Adipocyte (in vitro differentiated cells): ENCODE measurements around the gene SAE1.

Source experiments
- DNase-seq: peaks from one replicate; pipeline ENCODE4 v3.0.0-alpha.2; 2015; ENCODE audit warnings: low read depth
- H3K27me3 ChIP-seq: replicated peaks from 2 replicates; pipeline ENCODE4 v1.7.0; 2013; ENCODE audit warnings: mild to moderate bottlenecking, low read length, moderate library complexity; ENCODE audit not compliant: control insufficient read depth, insufficient read depth
- H3K36me3 ChIP-seq: 2 replicates; pipeline ENCODE4 v1.7.0; 2013; ENCODE audit warnings: low read length, mild to moderate bottlenecking, moderate library complexity; ENCODE audit not compliant: control insufficient read depth, insufficient read depth, severe bottlenecking
- H3K4me1 ChIP-seq: 2 replicates; pipeline ENCODE4 v1.7.0; 2013; ENCODE audit warnings: mild to moderate bottlenecking, low read length, moderate library complexity; ENCODE audit not compliant: control insufficient read depth, insufficient read depth
- H3K4me3 ChIP-seq: 2 replicates; pipeline ENCODE4 v1.7.0; 2013; ENCODE audit warnings: mild to moderate bottlenecking, low read length, moderate library complexity
- H3K9ac ChIP-seq: 2 replicates; pipeline ENCODE4 v1.7.0; 2013; ENCODE audit warnings: mild to moderate bottlenecking, low read length, moderate library complexity
- H3K9me3 ChIP-seq: 2 replicates; pipeline ENCODE4 v1.7.0; 2013; ENCODE audit warnings: mild to moderate bottlenecking, low read length, moderate library complexity; ENCODE audit not compliant: control insufficient read depth

SAE1 gene

DNA sequence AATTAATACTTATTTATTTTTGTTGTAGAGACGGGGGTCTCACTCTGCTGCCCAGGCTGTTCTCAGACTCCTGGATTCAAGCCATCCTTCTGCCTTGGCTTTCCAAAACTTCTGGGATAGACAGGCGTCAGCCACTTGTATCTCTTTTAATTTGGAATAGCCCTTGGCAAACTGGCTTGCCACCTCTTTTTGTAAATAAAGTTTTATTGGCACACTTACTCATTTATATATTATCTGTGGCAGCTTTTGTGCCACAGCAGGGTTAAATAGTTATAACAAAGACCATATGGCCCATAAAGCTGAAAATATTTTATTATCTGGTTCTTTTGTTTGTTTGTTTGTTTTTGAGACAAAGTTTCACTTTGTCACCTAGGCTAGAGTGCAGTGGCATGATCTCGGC lies 69.9 kb downstream of the SAE1 start:
- Histone ChIP-seq H3K9ac (no peak overlapping the region), H3K4me1 (no peaks in the 10 kb centered on the region), H3K9me3 (no peaks in the 10 kb centered on the region), H3K4me3 (no peak overlapping the region), H3K27me3 (no peaks in the 10 kb centered on the region), H3K36me3 (peaks cover 49% of the 10 kb centered on the region)
- DNase-seq, result no peak

DNA sequence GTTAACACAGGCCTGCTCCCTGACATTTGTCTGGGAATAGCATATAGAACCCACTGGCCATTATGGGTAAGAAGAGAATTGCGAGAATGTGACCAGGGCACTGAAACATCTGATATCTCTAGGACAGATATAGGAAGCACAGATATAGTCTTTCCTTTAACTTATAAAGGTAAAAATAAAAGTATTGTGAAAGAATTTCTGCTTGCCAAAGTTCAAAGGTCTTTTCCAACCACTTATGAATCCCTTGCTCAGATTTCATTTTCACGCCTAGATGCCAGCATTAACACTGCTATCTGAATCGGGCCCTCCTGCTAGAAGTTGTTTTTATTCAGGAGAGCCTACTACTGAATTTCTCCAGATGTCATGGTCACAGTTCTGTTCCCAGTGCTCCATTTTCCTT lies 72.6 kb downstream of the SAE1 start:
- Histone ChIP-seq H3K9me3 (no peaks in the 10 kb centered on the region), H3K9ac (no peak overlapping the region), H3K36me3 (peaks cover 49% of the 10 kb centered on the region), H3K4me3 (no peak overlapping the region), H3K27me3 (no peaks in the 10 kb centered on the region), H3K4me1 (no peaks in the 10 kb centered on the region)
- no peak for DNase-seq

DNA sequence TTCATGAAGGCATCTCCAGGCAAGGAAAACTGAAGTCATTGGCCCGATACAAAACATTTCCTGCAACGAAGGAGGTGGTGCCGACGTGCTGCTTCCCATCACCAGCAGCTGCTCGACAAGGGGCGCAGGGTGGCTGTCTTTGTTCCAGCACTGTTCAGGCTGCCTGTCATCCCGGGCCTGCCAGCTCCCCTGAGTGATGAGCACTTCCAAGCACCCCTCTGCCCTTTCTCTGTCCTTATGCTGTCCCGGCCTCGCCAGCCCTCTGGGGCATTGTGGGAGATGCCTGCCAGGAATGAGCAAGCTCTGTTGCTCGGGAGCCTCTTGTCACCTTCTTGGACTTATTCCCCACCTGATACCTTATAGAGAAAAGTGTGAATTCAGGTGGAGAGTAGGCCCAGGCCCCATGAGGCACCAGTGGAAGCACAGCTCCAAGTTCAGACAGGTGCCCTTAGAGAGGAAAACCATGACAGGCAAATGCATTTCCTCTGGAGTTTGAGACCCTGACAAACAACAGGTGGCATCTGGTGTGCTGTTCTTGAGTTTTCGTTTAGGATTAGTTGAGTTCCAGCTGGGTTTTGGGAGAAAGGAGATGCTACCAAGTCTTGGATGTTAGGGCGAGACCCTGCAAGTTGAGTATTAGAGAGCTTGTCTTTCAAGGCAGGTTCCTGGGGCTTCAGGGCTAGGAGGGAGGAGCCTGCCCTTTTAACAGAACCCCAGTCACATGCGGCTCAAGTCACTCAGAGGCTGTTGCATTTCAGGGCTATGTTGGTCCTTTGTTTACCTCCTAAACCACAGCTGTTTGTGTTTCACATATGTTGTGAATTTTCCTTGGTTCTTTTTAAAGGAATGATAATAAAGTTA lies 78.9 kb downstream of the SAE1 start:
- no peak overlapping the region for H3K4me3 ChIP-seq
- no peaks in the 10 kb centered on the region for H3K9me3 ChIP-seq
- peak; percentile 43 for DNase-seq
- H3K27me3 ChIP-seq, result no peaks in the 10 kb centered on the region
- peaks cover 45% of the 10 kb centered on the region for H3K36me3 ChIP-seq
- peaks cover 3% of the 10 kb centered on the region for H3K4me1 ChIP-seq
- H3K9ac ChIP-seq, result no peak overlapping the region

DNA sequence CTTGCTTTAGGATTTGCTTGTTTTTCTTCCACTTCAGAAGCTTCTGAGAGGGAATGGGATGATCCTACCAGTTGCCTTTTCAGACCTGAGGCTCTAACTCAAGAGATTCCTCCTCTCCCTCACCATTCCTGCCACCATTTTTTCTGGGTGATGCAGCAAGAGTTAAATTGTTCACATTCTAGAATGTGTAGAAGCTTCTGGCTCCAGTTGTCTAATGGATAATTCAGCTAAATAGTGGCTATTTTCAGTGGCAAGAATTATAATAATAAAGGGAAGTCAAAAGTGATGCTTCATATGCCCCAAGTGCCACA lies 79.5 kb downstream of the SAE1 start:
- no peak overlapping the region for H3K4me3 ChIP-seq
- no peak overlapping the region for H3K9ac ChIP-seq
- H3K27me3 ChIP-seq, result no peaks in the 10 kb centered on the region
- peaks cover 39% of the 10 kb centered on the region for H3K36me3 ChIP-seq
- H3K9me3 ChIP-seq, result no peaks in the 10 kb centered on the region
- peaks cover 3% of the 10 kb centered on the region for H3K4me1 ChIP-seq
- no peak for DNase-seq

DNA sequence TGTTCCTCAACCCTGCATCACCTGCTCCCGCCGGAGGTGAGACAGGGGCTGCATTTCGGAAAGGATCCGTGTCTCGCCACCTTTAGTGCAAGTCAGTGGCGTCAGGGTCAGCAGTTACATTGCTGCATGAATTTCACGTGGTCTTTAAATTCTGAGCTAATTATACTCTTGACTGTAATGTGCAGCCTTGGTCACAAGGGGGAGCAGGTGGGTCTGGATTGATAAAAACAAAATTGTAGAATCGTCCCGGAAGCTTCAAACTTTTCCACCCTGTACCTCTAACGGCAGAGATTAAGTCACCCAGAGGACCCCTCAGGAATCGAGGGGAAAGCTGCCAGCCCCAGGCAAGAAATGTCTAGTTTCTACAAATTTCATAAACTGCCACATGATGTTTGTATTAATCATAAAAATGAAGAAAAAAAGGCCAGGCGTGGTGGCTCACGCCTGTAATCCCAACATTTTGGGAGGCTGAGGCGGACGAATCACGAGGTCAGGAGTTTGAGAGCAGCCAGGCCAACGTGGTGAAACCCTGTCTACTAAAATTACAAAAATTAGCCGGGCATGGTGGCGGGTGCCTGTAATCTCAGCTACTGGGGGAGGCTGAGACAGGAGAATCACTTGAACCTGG lies 80.2 kb downstream of the SAE1 start:
- H3K36me3 ChIP-seq, result peaks cover 33% of the 10 kb centered on the region
- peaks cover 3% of the 10 kb centered on the region for H3K4me1 ChIP-seq
- no peaks in the 10 kb centered on the region for H3K27me3 ChIP-seq
- peak overlapping the region; percentile 67 for H3K9ac ChIP-seq
- no peak overlapping the region for H3K4me3 ChIP-seq
- peak; percentile 95 for DNase-seq
- H3K9me3 ChIP-seq, result no peaks in the 10 kb centered on the region

DNA sequence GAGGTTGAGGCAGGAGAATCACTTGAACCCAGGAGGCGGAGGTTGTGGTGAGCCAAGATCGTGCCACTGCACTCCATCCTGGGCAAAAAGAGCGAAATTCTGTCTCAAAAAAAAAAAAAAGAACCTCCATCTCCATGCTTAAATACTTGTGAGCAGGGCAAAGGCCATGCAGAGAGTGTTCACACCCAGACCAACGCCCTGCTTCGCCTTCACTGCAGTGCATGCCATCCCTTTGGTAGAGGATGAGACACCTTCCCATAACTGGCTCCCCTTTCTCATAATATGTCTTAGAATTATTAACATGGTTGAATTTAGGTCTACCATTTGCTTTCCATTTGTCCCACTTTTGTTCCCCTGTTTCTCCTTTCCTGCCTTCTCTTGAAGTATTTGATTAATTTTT lies 84.9 kb downstream of the SAE1 start:
- Histone ChIP-seq H3K36me3 (peaks cover 12% of the 10 kb centered on the region), H3K4me3 (no peak overlapping the region), H3K4me1 (peaks cover 3% of the 10 kb centered on the region), H3K9ac (no peak overlapping the region), H3K9me3 (no peaks in the 10 kb centered on the region), H3K27me3 (no peaks in the 10 kb centered on the region)
- no peak for DNase-seq

DNA sequence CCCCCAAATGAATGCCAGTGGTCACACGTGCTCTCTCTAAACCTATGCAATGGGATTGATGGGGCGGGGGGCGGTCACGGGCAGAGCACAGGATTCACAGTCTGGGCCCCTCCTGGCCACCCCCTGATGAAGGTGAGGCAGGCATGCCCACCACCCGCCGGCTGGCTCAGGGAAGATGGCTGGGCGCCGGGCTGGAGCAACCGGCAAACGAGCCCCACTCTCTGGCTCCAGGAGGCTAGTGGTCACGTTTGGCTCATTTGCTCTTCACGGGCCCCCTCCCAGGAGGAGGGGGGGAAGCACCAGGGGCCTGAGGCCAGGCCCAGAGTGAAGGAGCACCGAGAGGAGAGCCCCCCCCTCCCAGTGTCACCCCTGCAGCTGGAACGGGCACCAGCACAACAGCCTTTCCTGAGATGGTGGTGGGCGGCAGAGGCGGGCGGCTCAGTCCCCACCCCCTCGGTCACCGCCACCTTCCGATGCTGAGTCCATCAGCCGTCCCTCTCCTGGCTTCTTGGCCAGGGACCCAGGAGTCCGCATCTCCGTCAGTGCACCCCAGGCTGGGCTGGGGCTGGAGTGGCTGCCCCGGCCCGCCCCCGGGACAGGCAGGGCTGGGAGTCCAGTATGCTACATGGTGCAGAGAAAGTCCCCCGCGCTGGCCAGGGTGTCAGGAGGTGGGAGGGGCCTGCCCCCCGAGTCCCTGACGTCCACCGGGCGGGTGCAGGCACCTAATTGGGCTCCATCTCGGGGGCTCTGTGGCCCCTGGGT lies 90.6 kb downstream of the SAE1 start:
- no peak overlapping the region for H3K4me3 ChIP-seq
- DNase-seq, result no peak
- H3K27me3 ChIP-seq, result no peaks in the 10 kb centered on the region
- no peaks in the 10 kb centered on the region for H3K9me3 ChIP-seq
- peaks cover 4% of the 10 kb centered on the region for H3K4me1 ChIP-seq
- peaks cover 24% of the 10 kb centered on the region for H3K36me3 ChIP-seq
- no peak overlapping the region for H3K9ac ChIP-seq

DNA sequence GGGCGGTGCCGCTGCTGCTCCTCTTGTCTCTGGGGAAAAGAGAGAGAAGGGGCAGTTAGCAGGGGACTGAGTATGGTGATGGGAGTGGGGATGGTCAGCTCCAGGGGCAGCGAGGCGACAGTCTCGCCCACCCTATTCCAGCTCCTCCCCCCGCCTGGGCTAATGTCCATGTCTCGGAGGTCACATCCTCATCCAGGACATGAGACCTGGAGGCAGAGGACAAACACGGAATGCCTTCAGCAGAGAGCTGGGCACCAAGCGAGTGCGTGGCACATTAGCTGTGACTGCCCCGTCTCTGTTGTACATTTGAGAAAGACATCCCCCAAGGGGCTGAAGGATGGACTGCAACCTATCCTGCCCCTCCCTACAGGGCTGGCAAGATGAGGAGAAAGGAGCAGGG lies 91.3 kb downstream of the SAE1 start:
- Histone ChIP-seq H3K4me3 (no peak overlapping the region), H3K9ac (no peak overlapping the region), H3K27me3 (no peaks in the 10 kb centered on the region), H3K4me1 (peaks cover 10% of the 10 kb centered on the region), H3K9me3 (no peaks in the 10 kb centered on the region), H3K36me3 (peaks cover 24% of the 10 kb centered on the region)
- no peak for DNase-seq

DNA sequence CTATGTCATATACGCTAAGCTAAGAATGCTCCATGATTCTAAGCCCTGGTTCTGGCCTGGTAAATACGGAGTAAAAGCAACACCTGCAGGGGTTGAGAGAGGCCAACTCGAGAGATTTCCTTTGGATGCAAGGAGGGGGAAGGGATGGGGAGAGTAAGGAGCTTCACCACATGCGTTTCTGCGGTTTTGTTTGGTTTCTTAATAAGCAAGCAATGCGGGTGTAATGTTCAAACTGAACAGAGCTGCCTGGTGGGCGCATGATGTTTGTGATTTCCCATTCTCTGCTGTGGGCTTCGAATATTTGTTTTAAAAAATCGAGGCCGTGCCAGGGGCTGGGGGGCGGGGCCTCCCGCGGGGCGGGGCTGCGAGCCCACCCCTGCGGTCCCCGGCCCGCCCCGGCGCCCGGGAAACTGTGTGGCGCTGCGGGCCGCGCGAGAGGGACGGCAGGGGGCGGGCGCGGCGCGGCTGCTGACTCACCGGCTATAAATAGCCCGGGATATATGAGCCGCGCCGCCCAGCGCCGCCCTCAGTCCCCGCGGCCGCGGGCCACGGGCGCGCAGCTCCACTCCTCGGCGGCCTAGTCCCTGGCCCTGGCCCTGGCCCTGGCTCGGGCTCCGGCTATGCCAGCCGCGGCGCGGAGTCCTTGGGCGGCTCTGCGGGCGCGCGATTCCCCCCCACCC lies 95.3 kb downstream of the SAE1 start:
- Histone ChIP-seq H3K36me3 (peaks cover 12% of the 10 kb centered on the region), H3K9me3 (no peaks in the 10 kb centered on the region), H3K4me1 (peaks cover 25% of the 10 kb centered on the region), H3K9ac (peak overlapping the region; percentile 90), H3K27me3 (no peaks in the 10 kb centered on the region), H3K4me3 (peak overlapping the region; percentile 83)
- DNase-seq, result peak; percentile 97

DNA sequence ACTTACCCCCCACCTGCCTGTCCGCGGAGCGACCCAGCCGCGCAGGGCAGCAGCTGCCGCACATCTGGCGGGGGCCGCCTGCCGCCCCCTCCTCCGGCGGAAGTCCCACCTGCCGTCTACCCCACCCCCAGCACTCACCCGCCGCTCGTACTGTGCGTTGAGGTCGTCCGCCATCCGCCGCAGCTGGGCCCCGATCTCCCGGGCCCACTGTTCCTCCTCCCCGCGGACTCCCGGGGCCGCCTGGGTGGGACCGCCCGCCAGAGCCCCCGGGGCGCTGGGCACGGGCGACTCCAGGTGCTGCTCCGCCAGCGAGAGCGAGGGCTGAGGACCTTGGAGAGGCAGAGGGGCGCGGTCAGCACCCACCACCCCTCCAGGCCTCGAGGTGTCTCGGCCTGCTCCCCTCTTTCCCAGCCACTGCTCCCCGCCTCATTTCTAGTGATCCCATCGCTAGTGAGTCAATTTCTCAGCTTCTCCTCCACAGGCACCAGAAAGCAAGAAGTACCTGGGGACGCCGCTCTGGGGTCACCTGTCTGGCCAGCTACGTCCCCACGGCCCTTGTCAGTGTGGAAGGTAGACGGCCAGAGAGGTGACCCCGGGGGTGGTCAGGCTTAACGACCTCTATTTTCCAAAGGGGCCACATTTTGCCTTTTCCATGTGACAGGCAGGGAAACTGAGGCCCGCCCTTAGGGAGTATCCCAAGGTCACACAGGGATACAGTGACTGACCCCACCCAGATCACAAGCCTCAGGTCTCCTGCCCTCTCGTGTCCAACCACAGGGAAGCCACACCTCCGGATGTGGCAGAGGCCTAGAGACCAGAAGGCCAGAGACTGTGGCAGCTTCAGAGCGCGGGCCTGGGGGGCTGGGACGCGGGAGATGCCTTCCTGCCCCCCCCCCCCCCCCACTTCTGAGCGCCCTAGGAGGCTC lies 96.1 kb downstream of the SAE1 start:
- H3K9ac ChIP-seq, result peak overlapping the region; percentile 90
- H3K4me3 ChIP-seq, result peak overlapping the region; percentile 83
- no peaks in the 10 kb centered on the region for H3K9me3 ChIP-seq
- peaks cover 6% of the 10 kb centered on the region for H3K36me3 ChIP-seq
- H3K4me1 ChIP-seq, result peaks cover 28% of the 10 kb centered on the region
- peak; percentile 78 for DNase-seq
- no peaks in the 10 kb centered on the region for H3K27me3 ChIP-seq
